ENCODE results near the gene TRIM62. TPM values are rescaled to one million over a fixed set of nuclear protein-coding genes. Genes with fewer than 3 reads are reported as not detected.

TRIM62 gene
- total RNA-seq, 1 donor from 2014 or later: 10.8 TPM

- TF ChIP-seq EZH2 (IDR thresholded peaks at IDR 0.05; ENCODE audit: insufficient read depth, low read length) (no peak), CTCF (IDR thresholded peaks at IDR 0.05; ENCODE audit: insufficient read depth, low read depth, low read length) (no peak)
- Histone ChIP-seq H3K4me1 (ENCODE audit: insufficient read depth, low read length) (peaks cover 3% of the 10 kb centered on the region), H3K79me2 (ENCODE audit: insufficient read depth, low read length) (no peaks in the 10 kb centered on the region), H3K27me3 (ENCODE audit: insufficient read depth, low read length) (peaks cover 6% of the 10 kb centered on the region), H3K4me3 (ENCODE audit: insufficient read depth, low read depth, low read length) (no peak overlapping the region), H3K4me2 (ENCODE audit: low read length) (no peak overlapping the region), H4K20me1 (ENCODE audit: insufficient read depth, low read length) (no peaks in the 10 kb centered on the region), H3K36me3 (ENCODE audit: insufficient read depth, low read length) (no peaks in the 10 kb centered on the region), H3K27ac (ENCODE audit: low read depth, low read length) (no peak overlapping the region), H3K9me3 (ENCODE audit: insufficient read depth, low read depth, low read length) (no peaks in the 10 kb centered on the region), H2AFZ (ENCODE audit: low read depth, low read length) (no peak overlapping the region), H3K9ac (ENCODE audit: low read length) (no peak overlapping the region)
- Mint-ChIP-seq H3K9me3 (ENCODE audit: unreplicated experiment) (no peaks in the 10 kb centered on the region), H3K4me3 (ENCODE audit: unreplicated experiment) (no peak overlapping the region), H3K36me3 (ENCODE audit: low read depth, unreplicated experiment) (peaks cover 4% of the 10 kb centered on the region), H3K27me3 (ENCODE audit: low read depth, unreplicated experiment) (peaks cover 19% of the 10 kb centered on the region), H3K27ac (ENCODE audit: unreplicated experiment) (peak overlapping the region; percentile 59), H3K4me1 (ENCODE audit: low read depth, unreplicated experiment) (peaks cover 9% of the 10 kb centered on the region)
- DNase-seq (ENCODE audit: low read depth) (peak; percentile 27), FAIRE-seq (no peak)
Observed at GRCh38 chr1:33188572-33189275, 6.9 kb upstream of the TRIM62 start.

GRCh38 chr1:33186936-33187335 is 5.1 kb upstream of the TRIM62 start:
- no peak overlapping the region for H3K4me2 ChIP-seq (ENCODE audit: low read length)
- H4K20me1 ChIP-seq (ENCODE audit: insufficient read depth, low read length): no peaks in the 10 kb centered on the region
- H3K4me3 ChIP-seq (ENCODE audit: insufficient read depth, low read depth, low read length): no peak overlapping the region
- FAIRE-seq (no peak), DNase-seq (ENCODE audit: low read depth) (no peak)
- no peak overlapping the region for H3K4me3 Mint-ChIP-seq (ENCODE audit: unreplicated experiment)
- peaks cover 2% of the 10 kb centered on the region for H3K9me3 Mint-ChIP-seq (ENCODE audit: unreplicated experiment)
- H3K4me1 ChIP-seq (ENCODE audit: insufficient read depth, low read length): peaks cover 10% of the 10 kb centered on the region
- H2AFZ ChIP-seq (ENCODE audit: low read depth, low read length): no peak overlapping the region
- H3K27ac ChIP-seq (ENCODE audit: low read depth, low read length): no peak overlapping the region
- H3K4me1 Mint-ChIP-seq (ENCODE audit: low read depth, unreplicated experiment): peaks cover 16% of the 10 kb centered on the region
- H3K27ac Mint-ChIP-seq (ENCODE audit: unreplicated experiment): no peak overlapping the region
- no peaks in the 10 kb centered on the region for H3K79me2 ChIP-seq (ENCODE audit: insufficient read depth, low read length)
- H3K27me3 ChIP-seq (ENCODE audit: insufficient read depth, low read length): no peaks in the 10 kb centered on the region
- peaks cover 11% of the 10 kb centered on the region for H3K27me3 Mint-ChIP-seq (ENCODE audit: low read depth, unreplicated experiment)
- no peaks in the 10 kb centered on the region for H3K9me3 ChIP-seq (ENCODE audit: insufficient read depth, low read depth, low read length)
- H3K36me3 Mint-ChIP-seq (ENCODE audit: low read depth, unreplicated experiment): peaks cover 4% of the 10 kb centered on the region
- no peaks in the 10 kb centered on the region for H3K36me3 ChIP-seq (ENCODE audit: insufficient read depth, low read length)
- TF ChIP-seq CTCF (IDR thresholded peaks at IDR 0.05; ENCODE audit: insufficient read depth, low read depth, low read length) (no peak), EZH2 (IDR thresholded peaks at IDR 0.05; ENCODE audit: insufficient read depth, low read length) (no peak)
- no peak overlapping the region for H3K9ac ChIP-seq (ENCODE audit: low read length)

- H3K27ac Mint-ChIP-seq (ENCODE audit: unreplicated experiment): no peak overlapping the region
- no peak overlapping the region for H3K27ac ChIP-seq (ENCODE audit: low read depth, low read length)
- H3K27me3 ChIP-seq (ENCODE audit: insufficient read depth, low read length): no peaks in the 10 kb centered on the region
- H4K20me1 ChIP-seq (ENCODE audit: insufficient read depth, low read length): peaks cover 7% of the 10 kb centered on the region
- no peak overlapping the region for H2AFZ ChIP-seq (ENCODE audit: low read depth, low read length)
- no peaks in the 10 kb centered on the region for H3K9me3 ChIP-seq (ENCODE audit: insufficient read depth, low read depth, low read length)
- H3K4me1 Mint-ChIP-seq (ENCODE audit: low read depth, unreplicated experiment): peaks cover 16% of the 10 kb centered on the region
- H3K4me1 ChIP-seq (ENCODE audit: insufficient read depth, low read length): peaks cover 17% of the 10 kb centered on the region
- H3K4me3 ChIP-seq (ENCODE audit: insufficient read depth, low read depth, low read length): no peak overlapping the region
- no peak overlapping the region for H3K4me3 Mint-ChIP-seq (ENCODE audit: unreplicated experiment)
- no peaks in the 10 kb centered on the region for H3K36me3 ChIP-seq (ENCODE audit: insufficient read depth, low read length)
- H3K79me2 ChIP-seq (ENCODE audit: insufficient read depth, low read length): peaks cover under 1% of the 10 kb centered on the region
- peaks cover 5% of the 10 kb centered on the region for H3K27me3 Mint-ChIP-seq (ENCODE audit: low read depth, unreplicated experiment)
- FAIRE-seq (no peak), DNase-seq (ENCODE audit: low read depth) (no peak)
- peaks cover 4% of the 10 kb centered on the region for H3K36me3 Mint-ChIP-seq (ENCODE audit: low read depth, unreplicated experiment)
- peaks cover 2% of the 10 kb centered on the region for H3K9me3 Mint-ChIP-seq (ENCODE audit: unreplicated experiment)
- no peak overlapping the region for H3K9ac ChIP-seq (ENCODE audit: low read length)
- TF ChIP-seq EZH2 (IDR thresholded peaks at IDR 0.05; ENCODE audit: insufficient read depth, low read length) (no peak), CTCF (IDR thresholded peaks at IDR 0.05; ENCODE audit: insufficient read depth, low read depth, low read length) (no peak)
- H3K4me2 ChIP-seq (ENCODE audit: low read length): no peak overlapping the region
Observed at GRCh38 chr1:33185541-33185940, 3.7 kb upstream of the TRIM62 start.

Measured in astrocyte (in vitro differentiated cells and primary cell).